ENCODE data around the gene CTIF. TPM values are rescaled to one million over a fixed set of nuclear protein-coding genes. Genes with fewer than 3 reads are reported as not detected.

CTIF gene
- total and polyA plus RNA-seq, 2 donors, result 1.7 to 11.3 TPM

DNA sequence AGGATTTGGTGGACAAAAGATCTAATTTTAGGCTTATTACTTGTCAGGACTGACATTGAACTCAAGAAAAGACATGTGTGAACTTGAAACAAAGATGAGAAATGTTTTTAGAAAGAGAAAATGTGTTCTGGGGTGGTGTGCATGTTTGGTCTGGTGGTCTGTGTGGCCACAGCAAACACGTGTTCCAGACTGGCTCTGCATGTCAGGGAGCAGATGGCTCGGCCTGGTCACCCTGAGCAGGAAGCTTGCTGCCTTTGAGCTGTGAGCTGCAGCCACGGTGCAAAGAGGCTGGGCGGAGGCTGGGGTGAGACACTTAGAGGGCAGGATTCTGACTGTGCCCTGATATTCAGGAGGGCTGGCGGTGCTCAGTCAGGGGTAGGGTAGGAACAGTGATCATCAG, 186.1 kb downstream of the CTIF start:
- no peak for DNase-seq (ENCODE audit: low read depth in 6 of 9, low spot score in 9 of 9)
- no peak overlapping the region for H3K27ac ChIP-seq (ENCODE audit: low read depth in 1 of 2, low read length in 1 of 2)

DNA sequence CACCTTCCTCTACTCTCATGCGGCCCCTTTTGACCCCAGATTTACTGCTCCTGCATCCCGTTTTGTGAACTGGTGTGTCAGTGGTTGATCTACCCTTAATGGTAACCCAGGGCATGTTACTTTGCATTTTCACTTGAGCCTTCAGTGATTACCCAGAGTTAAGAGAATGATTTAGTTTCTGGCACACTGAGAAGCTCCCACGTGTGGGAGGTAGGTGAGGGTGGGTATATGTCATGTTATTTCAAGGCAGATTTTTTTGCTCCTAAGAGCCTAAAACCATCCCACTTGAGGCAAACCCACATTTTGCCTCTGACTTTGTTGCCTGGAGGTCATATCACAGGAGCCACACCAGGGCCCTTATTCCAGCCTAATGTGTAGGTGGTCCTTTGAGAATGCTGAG, 186.7 kb downstream of the CTIF start:
- Histone ChIP-seq H3K27ac (ENCODE audit: low read depth in 1 of 2, low read length in 1 of 2) (no peak overlapping the region), H3K4me1 (ENCODE audit: control insufficient read depth in 2 of 2, insufficient read depth in 2 of 2, low read length in 2 of 2) (peaks cover 0 to 2% of the 10 kb centered on the region in 2 donors), H3K27me3 (ENCODE audit: control insufficient read depth in 2 of 2, insufficient read depth in 1 of 2, low read length in 1 of 2) (no peaks in the 10 kb centered on the region), H3K4me3 (ENCODE audit: low read length in 2 of 2) (no peak overlapping the region), H3K36me3 (ENCODE audit: control insufficient read depth in 2 of 2, insufficient read depth in 2 of 2, low read length in 1 of 2) (no peaks in the 10 kb centered on the region), H3K9me3 (ENCODE audit: control insufficient read depth in 2 of 2, insufficient read depth in 1 of 2, low read length in 1 of 2) (no peaks in the 10 kb centered on the region)
- 87% methylated on average over 3 of the region's 3 CpGs for WGBS
- no peak for DNase-seq (ENCODE audit: low read depth in 6 of 9, low spot score in 9 of 9)

More for the DNA sequence above, 186.1 kb downstream of the CTIF start:
- H3K4me1 ChIP-seq (ENCODE audit: control insufficient read depth in 2 of 2, insufficient read depth in 2 of 2, low read length in 2 of 2), result peaks cover 0 to 2% of the 10 kb centered on the region in 2 donors
- WGBS, result 76% methylated on average over 5 of the region's 5 CpGs
- H3K27me3 ChIP-seq (ENCODE audit: control insufficient read depth in 2 of 2, insufficient read depth in 1 of 2, low read length in 1 of 2), result no peaks in the 10 kb centered on the region
- no peaks in the 10 kb centered on the region for H3K9me3 ChIP-seq (ENCODE audit: control insufficient read depth in 2 of 2, insufficient read depth in 1 of 2, low read length in 1 of 2)
- no peaks in the 10 kb centered on the region for H3K36me3 ChIP-seq (ENCODE audit: control insufficient read depth in 2 of 2, insufficient read depth in 2 of 2, low read length in 1 of 2)
- H3K4me3 ChIP-seq (ENCODE audit: low read length in 2 of 2), result no peak overlapping the region

DNA sequence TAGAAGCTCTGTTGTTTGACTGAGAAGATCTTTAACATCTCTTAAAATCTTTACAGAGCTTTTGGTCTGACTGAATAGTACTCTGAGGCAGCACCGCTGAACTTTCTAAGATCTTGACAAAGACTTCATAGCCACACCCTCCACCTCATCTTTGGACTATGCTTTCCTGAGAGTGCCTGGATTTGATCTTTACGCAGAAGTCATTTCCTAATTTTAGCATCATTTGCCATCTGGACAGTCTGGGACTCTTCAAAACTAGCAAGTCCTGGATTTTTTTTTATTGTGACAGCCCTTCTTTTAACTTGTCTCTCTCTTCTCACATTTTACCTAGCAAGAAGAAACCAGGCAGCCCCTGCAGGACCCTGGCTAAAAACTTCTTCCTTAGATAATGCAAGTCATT, 188.8 kb downstream of the CTIF start:
- H3K27me3 ChIP-seq (ENCODE audit: control insufficient read depth in 2 of 2, insufficient read depth in 1 of 2, low read length in 1 of 2), result no peaks in the 10 kb centered on the region
- no peak overlapping the region for H3K4me3 ChIP-seq (ENCODE audit: low read length in 2 of 2)
- no peak overlapping the region for H3K27ac ChIP-seq (ENCODE audit: low read depth in 1 of 2, low read length in 1 of 2)
- no peak for DNase-seq (ENCODE audit: low read depth in 6 of 9, low spot score in 9 of 9)
- 98% methylated on average over 2 of the region's 2 CpGs for WGBS
- H3K4me1 ChIP-seq (ENCODE audit: control insufficient read depth in 2 of 2, insufficient read depth in 2 of 2, low read length in 2 of 2), result peaks cover 0 to 2% of the 10 kb centered on the region in 2 donors
- H3K9me3 ChIP-seq (ENCODE audit: control insufficient read depth in 2 of 2, insufficient read depth in 1 of 2, low read length in 1 of 2), result no peaks in the 10 kb centered on the region
- no peaks in the 10 kb centered on the region for H3K36me3 ChIP-seq (ENCODE audit: control insufficient read depth in 2 of 2, insufficient read depth in 2 of 2, low read length in 1 of 2)

GRCh38 chr18:48728204-48728833, 189.5 kb downstream of the CTIF start:
- H3K4me1 ChIP-seq (ENCODE audit: control insufficient read depth in 2 of 2, insufficient read depth in 2 of 2, low read length in 2 of 2), result peaks cover 0 to 2% of the 10 kb centered on the region in 2 donors
- no peak for DNase-seq (ENCODE audit: low read depth in 6 of 9, low spot score in 9 of 9)
- H3K9me3 ChIP-seq (ENCODE audit: control insufficient read depth in 2 of 2, insufficient read depth in 1 of 2, low read length in 1 of 2), result no peaks in the 10 kb centered on the region
- no peak overlapping the region for H3K4me3 ChIP-seq (ENCODE audit: low read length in 2 of 2)
- H3K27ac ChIP-seq (ENCODE audit: low read depth in 1 of 2, low read length in 1 of 2), result no peak overlapping the region
- 95% methylated on average over 6 of the region's 6 CpGs for WGBS
- no peaks in the 10 kb centered on the region for H3K36me3 ChIP-seq (ENCODE audit: control insufficient read depth in 2 of 2, insufficient read depth in 2 of 2, low read length in 1 of 2)
- H3K27me3 ChIP-seq (ENCODE audit: control insufficient read depth in 2 of 2, insufficient read depth in 1 of 2, low read length in 1 of 2), result no peaks in the 10 kb centered on the region

DNA sequence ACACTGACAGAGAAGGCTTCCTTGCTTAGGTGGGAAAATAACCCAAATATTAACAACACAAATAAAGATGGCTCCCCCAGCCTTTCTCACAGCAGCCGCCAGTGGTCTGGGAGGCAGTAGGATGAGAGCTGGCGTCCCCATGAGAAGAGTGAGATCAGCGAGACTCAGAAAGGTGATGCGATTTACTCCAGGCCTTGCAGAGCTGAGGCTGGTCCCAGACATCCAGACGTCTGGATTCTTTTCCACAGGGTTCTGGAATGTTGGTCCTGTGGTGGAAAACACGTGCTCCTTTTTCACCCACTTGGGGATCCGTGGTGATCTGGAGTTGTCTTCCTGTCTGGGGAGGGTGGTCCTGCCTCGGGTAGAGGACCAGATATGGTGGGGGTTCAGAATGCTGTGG, 190.6 kb downstream of the CTIF start:
- no peak for DNase-seq (ENCODE audit: low read depth in 6 of 9, low spot score in 9 of 9)
- 98% methylated on average over 8 of the region's 8 CpGs for WGBS
- Histone ChIP-seq H3K9me3 (ENCODE audit: control insufficient read depth in 2 of 2, insufficient read depth in 1 of 2, low read length in 1 of 2) (no peaks in the 10 kb centered on the region), H3K27me3 (ENCODE audit: control insufficient read depth in 2 of 2, insufficient read depth in 1 of 2, low read length in 1 of 2) (no peaks in the 10 kb centered on the region), H3K4me3 (ENCODE audit: low read length in 2 of 2) (no peak overlapping the region), H3K27ac (ENCODE audit: low read depth in 1 of 2, low read length in 1 of 2) (no peak overlapping the region), H3K36me3 (ENCODE audit: control insufficient read depth in 2 of 2, insufficient read depth in 2 of 2, low read length in 1 of 2) (no peaks in the 10 kb centered on the region), H3K4me1 (ENCODE audit: control insufficient read depth in 2 of 2, insufficient read depth in 2 of 2, low read length in 2 of 2) (peaks cover 0 to 2% of the 10 kb centered on the region in 2 donors)

GRCh38 chr18:48730010-48730409, 191.2 kb downstream of the CTIF start:
- H3K27ac ChIP-seq (ENCODE audit: low read depth in 1 of 2, low read length in 1 of 2), result no peak overlapping the region
- 94% methylated on average over 12 of the region's 12 CpGs for WGBS
- H3K36me3 ChIP-seq (ENCODE audit: control insufficient read depth in 2 of 2, insufficient read depth in 2 of 2, low read length in 1 of 2), result no peaks in the 10 kb centered on the region
- DNase-seq (ENCODE audit: low read depth in 6 of 9, low spot score in 9 of 9), result no peak
- no peak overlapping the region for H3K4me3 ChIP-seq (ENCODE audit: low read length in 2 of 2)
- no peaks in the 10 kb centered on the region for H3K27me3 ChIP-seq (ENCODE audit: control insufficient read depth in 2 of 2, insufficient read depth in 1 of 2, low read length in 1 of 2)
- H3K9me3 ChIP-seq (ENCODE audit: control insufficient read depth in 2 of 2, insufficient read depth in 1 of 2, low read length in 1 of 2), result no peaks in the 10 kb centered on the region
- H3K4me1 ChIP-seq (ENCODE audit: control insufficient read depth in 2 of 2, insufficient read depth in 2 of 2, low read length in 2 of 2), result no peaks in the 10 kb centered on the region

- Histone ChIP-seq H3K27me3 (ENCODE audit: control insufficient read depth in 2 of 2, insufficient read depth in 1 of 2, low read length in 1 of 2) (no peaks in the 10 kb centered on the region), H3K4me3 (ENCODE audit: low read length in 2 of 2) (no peak overlapping the region), H3K4me1 (ENCODE audit: control insufficient read depth in 2 of 2, insufficient read depth in 2 of 2, low read length in 2 of 2) (no peaks in the 10 kb centered on the region), H3K36me3 (ENCODE audit: control insufficient read depth in 2 of 2, insufficient read depth in 2 of 2, low read length in 1 of 2) (no peaks in the 10 kb centered on the region), H3K9me3 (ENCODE audit: control insufficient read depth in 2 of 2, insufficient read depth in 1 of 2, low read length in 1 of 2) (no peaks in the 10 kb centered on the region), H3K27ac (ENCODE audit: low read depth in 1 of 2, low read length in 1 of 2) (no peak overlapping the region)
- no peak for DNase-seq (ENCODE audit: low read depth in 6 of 9, low spot score in 9 of 9)
- 94% methylated on average over 11 of the region's 11 CpGs for WGBS
Measured at GRCh38 chr18:48732767-48733424, 194.1 kb downstream of the CTIF start.

- H3K9me3 ChIP-seq (ENCODE audit: control insufficient read depth in 2 of 2, insufficient read depth in 1 of 2, low read length in 1 of 2), result no peaks in the 10 kb centered on the region
- 76% methylated on average over 10 of the region's 10 CpGs for WGBS
- H3K27ac ChIP-seq (ENCODE audit: low read depth in 1 of 2, low read length in 1 of 2), result no peak overlapping the region
- H3K4me1 ChIP-seq (ENCODE audit: control insufficient read depth in 2 of 2, insufficient read depth in 2 of 2, low read length in 2 of 2), result no peaks in the 10 kb centered on the region
- H3K27me3 ChIP-seq (ENCODE audit: control insufficient read depth in 2 of 2, insufficient read depth in 1 of 2, low read length in 1 of 2), result no peaks in the 10 kb centered on the region
- no peak for DNase-seq (ENCODE audit: low read depth in 6 of 9, low spot score in 9 of 9)
- no peaks in the 10 kb centered on the region for H3K36me3 ChIP-seq (ENCODE audit: control insufficient read depth in 2 of 2, insufficient read depth in 2 of 2, low read length in 1 of 2)
- H3K4me3 ChIP-seq (ENCODE audit: low read length in 2 of 2), result no peak overlapping the region
Measured at GRCh38 chr18:48733643-48734253, 194.9 kb downstream of the CTIF start.

- Histone ChIP-seq H3K27ac (ENCODE audit: low read depth in 1 of 2, low read length in 1 of 2) (no peak overlapping the region), H3K4me1 (ENCODE audit: control insufficient read depth in 2 of 2, insufficient read depth in 2 of 2, low read length in 2 of 2) (no peaks in the 10 kb centered on the region), H3K4me3 (ENCODE audit: low read length in 2 of 2) (no peak overlapping the region), H3K9me3 (ENCODE audit: control insufficient read depth in 2 of 2, insufficient read depth in 1 of 2, low read length in 1 of 2) (no peaks in the 10 kb centered on the region), H3K27me3 (ENCODE audit: control insufficient read depth in 2 of 2, insufficient read depth in 1 of 2, low read length in 1 of 2) (no peaks in the 10 kb centered on the region), H3K36me3 (ENCODE audit: control insufficient read depth in 2 of 2, insufficient read depth in 2 of 2, low read length in 1 of 2) (no peaks in the 10 kb centered on the region)
- 98% methylated on average over 5 of the region's 5 CpGs for WGBS
- DNase-seq (ENCODE audit: low read depth in 6 of 9, low spot score in 9 of 9), result no peak
Measured at GRCh38 chr18:48734460-48734859, 195.6 kb downstream of the CTIF start.

All from thymus (tissue), 11 donors.